Right lobe of liver (tissue), 6 donors: ENCODE measurements around the gene SEC14L2. TPM values are rescaled to one million over a fixed set of nuclear protein-coding genes. Genes with fewer than 3 reads are reported as not detected.
"Not testable (repeated sequence)": the region's sequence is repeated elsewhere in the genome, so short reads cannot be mapped to it uniquely, and the experiment has no call there.

Experiments used
- ATAC-seq, 4 donors: fragments of 200-7000 bp; cut with Tn5 transposase; one replicate each; pipeline ENCODE4 v1.9.1; 2020; ENCODE audit warnings: mild to moderate bottlenecking in 4 of 4, moderate library complexity in 4 of 4
- DNase-seq, 3 donors: peaks; one replicate each; pipeline ENCODE4 v3.0.0-alpha.2; 2020
- H3K27ac ChIP-seq, 3 donors: fragments of 200-600 bp; one replicate each; pipeline ENCODE4 v1.8.0; 2022
- H3K27me3 ChIP-seq, 2 donors: fragments of 200-600 bp; one replicate each; pipeline ENCODE4 v1.8.0; 2022
- H3K36me3 ChIP-seq, 4 donors: fragments of 200-600 bp; sonication (generic) in 1 of 4; one replicate each; pipeline versions ENCODE4 v1.5.1 to v1.8.0; 2017 to 2022; ENCODE audit warnings: control low read depth in 1 of 4
- H3K4me1 ChIP-seq, 4 donors: fragments of 200-600 bp; sonication (generic) in 1 of 4; one replicate each; pipeline versions ENCODE4 v1.5.1 to v1.8.0; 2017 to 2022; ENCODE audit warnings: control low read depth in 1 of 4
- H3K4me3 ChIP-seq, 3 donors: fragments of 200-600 bp; one replicate each; pipeline ENCODE4 v1.8.0; 2022
- H3K9me3 ChIP-seq, 4 donors: fragments of 200-600 bp; sonication (generic) in 1 of 4; one replicate each; pipeline versions ENCODE4 v1.5.1 to v1.8.0; 2017 to 2022; ENCODE audit warnings: control low read depth in 1 of 4
- POLR2A ChIP-seq: fragments of 450-650 bp; IDR thresholded peaks from one replicate; pipeline ENCODE4 v1.6.1; 2017; ENCODE audit warnings: antibody characterized with exemption, mild to moderate bottlenecking
- WGBS: methylation state at CpG from one replicate; pipeline ENCODE4 v1.1.6; 2018; ENCODE audit warnings: low coverage, low lambda C conversion rate; ENCODE audit not compliant: insufficient coverage; ENCODE audit errors: missing lambda C conversion rate; 5-methylcytosine and 5-hydroxymethylcytosine counted together
- intact Hi-C, 2 donors: fragments of 100-400 bp; cut with DNase I; formaldehyde crosslinking; loops; one replicate each; pipeline versions ENCODE4 v1.11.2 to v1.14.1; 2022
- total RNA-seq, 6 experiments: library from RNA; depleted of rRNA in 2 of 6; stranded (reverse); fragments of >200 nt in 2 of 6; fragmentation: NEBNext Ultra II Directional in 3 of 6; extraction: Animal tissue kit (Norgen Biotek cat#: 25700) in 3 of 6; gene quantifications; one replicate each; pipeline versions ENCODE4 v1.1.0 to v1.2.4, GENCODE V29; 2016 to 2023
- TF ChIP-seq, protein P1 (sequence below), 4 donors: fragments of 200-600 bp in 3 of 4; fragments of 450-650 bp in 1 of 4; IDR thresholded peaks; one replicate each; pipeline versions ENCODE4 v1.5.1 to v1.8.0; 2016 to 2022; ENCODE audit warnings: antibody characterized with exemption in 4 of 4, mild to moderate bottlenecking in 2 of 4
- donor health status: DM: no; HTN: yes; CAD: no.
- donor health status: DM: no; HTN: no; CAD: no.
- donor health status: DM: no; HTN: no; CAD: no.
- donor health status: DM: no; HTN: yes; CAD: no.
- donor health status: DM: no; HTN: yes; CAD: no.

SEC14L2 gene
- total RNA-seq, 6 experiments from 2014 or later = 42.7 to 240 (median 101) TPM

- Histone ChIP-seq H3K4me1 (peaks cover 0 to 74% (median 34%) of the 10 kb centered on the region in 4 donors), H3K4me3 (peak overlapping the region in 1 of 3 donors; percentile 5), H3K27me3 (no peaks in the 10 kb centered on the region), H3K27ac (peak overlapping the region in 2 of 3 donors; percentile 56 to 90), H3K36me3 (peaks cover 0 to 54% (median 11%) of the 10 kb centered on the region in 4 donors), H3K9me3 (no peaks in the 10 kb centered on the region)
- TF ChIP-seq POLR2A = no peak
- TF ChIP-seq, protein P1, sequence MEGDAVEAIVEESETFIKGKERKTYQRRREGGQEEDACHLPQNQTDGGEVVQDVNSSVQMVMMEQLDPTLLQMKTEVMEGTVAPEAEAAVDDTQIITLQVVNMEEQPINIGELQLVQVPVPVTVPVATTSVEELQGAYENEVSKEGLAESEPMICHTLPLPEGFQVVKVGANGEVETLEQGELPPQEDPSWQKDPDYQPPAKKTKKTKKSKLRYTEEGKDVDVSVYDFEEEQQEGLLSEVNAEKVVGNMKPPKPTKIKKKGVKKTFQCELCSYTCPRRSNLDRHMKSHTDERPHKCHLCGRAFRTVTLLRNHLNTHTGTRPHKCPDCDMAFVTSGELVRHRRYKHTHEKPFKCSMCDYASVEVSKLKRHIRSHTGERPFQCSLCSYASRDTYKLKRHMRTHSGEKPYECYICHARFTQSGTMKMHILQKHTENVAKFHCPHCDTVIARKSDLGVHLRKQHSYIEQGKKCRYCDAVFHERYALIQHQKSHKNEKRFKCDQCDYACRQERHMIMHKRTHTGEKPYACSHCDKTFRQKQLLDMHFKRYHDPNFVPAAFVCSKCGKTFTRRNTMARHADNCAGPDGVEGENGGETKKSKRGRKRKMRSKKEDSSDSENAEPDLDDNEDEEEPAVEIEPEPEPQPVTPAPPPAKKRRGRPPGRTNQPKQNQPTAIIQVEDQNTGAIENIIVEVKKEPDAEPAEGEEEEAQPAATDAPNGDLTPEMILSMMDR (IDR thresholded peaks at IDR 0.05) = no peak
- no peak for ATAC-seq
- whole genome bisulfite sequencing = 33% methylated on average over 3 of the region's 5 CpGs
- DNase-seq = no peak
- intact Hi-C loops = no loop called here
Measured at GRCh38 chr22:30402028-30402765, 5.4 kb downstream of the SEC14L2 start.

DNA sequence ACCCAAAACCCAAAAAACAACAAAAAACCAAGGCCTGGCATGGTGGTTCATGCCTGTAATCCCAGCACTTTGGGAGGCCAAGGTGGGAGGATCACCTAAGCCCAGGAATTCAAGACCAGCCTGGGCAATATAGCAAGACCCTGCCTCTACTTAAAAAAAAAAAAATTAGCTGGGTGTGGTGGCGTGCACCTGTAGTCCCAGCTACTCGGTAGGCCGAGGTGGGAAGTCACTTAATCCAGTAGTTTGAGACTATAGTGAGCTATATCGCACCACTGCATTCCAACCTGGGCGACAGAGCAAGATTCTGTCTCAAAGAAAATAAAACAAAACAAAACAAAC lies 5.9 kb downstream of the SEC14L2 start:
- H3K9me3 ChIP-seq, H3K4me3 ChIP-seq, DNase-seq, H3K27me3 ChIP-seq, intact Hi-C loops, ATAC-seq: not testable (repeated sequence)
- Histone ChIP-seq H3K36me3 (peaks cover 0 to 59% (median 15%) of the 10 kb centered on the region in 4 donors), H3K27ac (peak overlapping the region in 2 of 3 donors; percentile 56 to 90), H3K4me1 (peaks cover 0 to 80% (median 34%) of the 10 kb centered on the region in 4 donors)
- 54% methylated on average over 2 of the region's 5 CpGs for WGBS

DNA sequence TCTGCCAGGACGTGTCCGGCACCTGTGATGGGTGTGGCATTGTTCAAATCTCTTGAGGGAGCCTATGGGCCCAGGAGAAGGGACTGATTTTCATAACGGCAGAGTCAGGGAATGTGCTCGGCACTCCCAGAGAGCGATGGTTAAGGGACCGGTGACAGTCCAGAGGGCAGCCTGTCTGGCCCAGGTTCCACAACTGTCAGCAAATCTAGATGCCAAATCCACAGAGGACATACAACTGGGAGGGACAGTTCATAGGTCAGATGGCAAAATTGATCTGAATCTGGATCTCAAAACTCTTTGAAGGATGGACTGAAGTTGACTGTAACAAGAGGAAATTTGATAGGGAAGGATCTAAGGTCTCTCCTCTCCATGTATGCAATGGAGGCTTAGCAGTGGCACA lies 7.5 kb downstream of the SEC14L2 start:
- no peaks in the 10 kb centered on the region for H3K27me3 ChIP-seq
- H3K36me3 ChIP-seq = peaks cover 0 to 75% (median 23%) of the 10 kb centered on the region in 4 donors
- TF ChIP-seq, protein P1 (IDR thresholded peaks at IDR 0.05) = no peak
- TF ChIP-seq POLR2A = no peak
- DNase-seq (peak; percentile 66 to 92 (median 85)), ATAC-seq (peak; percentile 81 to 90 (median 90))
- H3K4me3 ChIP-seq = peak overlapping the region in 1 of 3 donors; percentile 20
- WGBS = 25% methylated on average over 3 of the region's 6 CpGs
- no peaks in the 10 kb centered on the region for H3K9me3 ChIP-seq
- peaks cover 0 to 86% (median 34%) of the 10 kb centered on the region in 4 donors for H3K4me1 ChIP-seq
- intact Hi-C loops = no loop called here
- H3K27ac ChIP-seq = peak overlapping the region in 2 of 3 donors; percentile 60 to 81

- no peaks in the 10 kb centered on the region for H3K27me3 ChIP-seq
- no peak overlapping the region for H3K4me3 ChIP-seq
- no peaks in the 10 kb centered on the region for H3K9me3 ChIP-seq
- TF ChIP-seq, protein P1 (IDR thresholded peaks at IDR 0.05) = no peak
- no peak for TF ChIP-seq POLR2A
- ATAC-seq = peak in 1 of 4 donors; percentile 13
- peak overlapping the region in 2 of 3 donors; percentile 60 to 81 for H3K27ac ChIP-seq
- DNase-seq = no peak
- intact Hi-C loops = no loop called here
- H3K4me1 ChIP-seq = peaks cover 0 to 86% (median 28%) of the 10 kb centered on the region in 4 donors
- 36% methylated on average over 3 of the region's 4 CpGs for WGBS
- peaks cover 0 to 78% (median 28%) of the 10 kb centered on the region in 4 donors for H3K36me3 ChIP-seq
Measured at GRCh38 chr22:30405731-30406130, 8.9 kb downstream of the SEC14L2 start.

GRCh38 chr22:30406400-30406799 lies 9.6 kb downstream of the SEC14L2 start:
- DNase-seq (no peak), ATAC-seq (no peak)
- Histone ChIP-seq H3K27me3 (no peaks in the 10 kb centered on the region), H3K4me3 (no peak overlapping the region), H3K4me1 (peaks cover 0 to 79% (median 25%) of the 10 kb centered on the region in 4 donors), H3K9me3 (no peaks in the 10 kb centered on the region), H3K36me3 (peaks cover 0 to 78% (median 32%) of the 10 kb centered on the region in 4 donors), H3K27ac (peak overlapping the region in 1 of 3 donors; percentile 81)
- intact Hi-C loops = no loop called here
- TF ChIP-seq POLR2A = no peak
- TF ChIP-seq, protein P1 (IDR thresholded peaks at IDR 0.05) = no peak
- 79% methylated on average over 6 of the region's 6 CpGs for WGBS
